Kasumi-1 (cell line): ENCODE data around the gene MYL2.
A peak's percentile ranks its signal among the peaks of the same experiment; 100 is the strongest.

Experiments used
- DNase-seq, 2 experiments: peaks; one replicate each; lab custom pipeline; 2025; lab: John Stamatoyannopoulos, UW

The MYL2 gene

DNA sequence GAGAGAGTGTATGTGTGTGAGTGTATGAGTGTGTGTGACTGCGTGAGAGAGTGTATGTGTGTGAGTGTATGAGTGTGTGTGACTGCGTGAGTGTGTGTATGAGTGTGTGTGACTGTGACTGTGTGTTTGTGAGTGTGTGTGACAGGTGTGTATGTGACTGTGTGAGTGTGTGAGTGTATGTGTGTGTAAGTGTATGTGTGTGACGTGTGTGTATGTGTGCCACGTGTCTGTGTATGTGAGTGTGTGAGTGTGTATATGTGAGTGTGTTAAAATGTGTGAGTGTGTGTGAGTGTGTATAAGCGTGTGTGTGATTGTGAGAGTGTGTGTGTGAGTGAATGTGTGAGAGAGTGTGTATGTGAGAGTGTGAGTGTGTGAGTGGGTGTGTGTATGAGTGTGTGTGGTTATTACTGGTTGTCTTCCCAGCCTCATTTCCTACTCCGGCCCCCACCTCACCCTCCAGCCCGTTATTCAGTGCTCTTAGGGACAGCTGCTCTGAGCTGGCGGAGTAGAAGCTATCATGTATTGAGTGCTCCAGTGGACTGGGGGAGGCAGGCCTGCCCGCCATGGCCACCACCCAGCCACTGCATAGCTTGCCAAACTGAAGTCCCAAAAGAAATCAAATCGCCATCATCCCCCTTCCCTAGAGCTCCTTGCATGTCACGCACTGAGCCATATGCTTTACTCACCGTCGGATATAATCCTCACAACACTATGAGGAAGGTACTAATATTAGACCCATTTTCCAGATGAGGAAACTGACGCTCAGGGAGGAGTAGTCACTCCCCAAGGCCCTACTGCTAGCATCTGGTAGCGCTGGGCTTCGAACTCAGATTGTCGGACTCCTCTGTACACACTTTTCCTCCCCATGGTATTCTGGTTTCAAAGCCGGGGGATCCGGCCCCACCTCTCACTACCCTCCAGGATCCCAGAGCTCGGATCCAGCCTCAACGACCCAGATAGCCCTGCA lies 10.3 kb upstream of the MYL2 start:
- no peak for DNase-seq

DNA sequence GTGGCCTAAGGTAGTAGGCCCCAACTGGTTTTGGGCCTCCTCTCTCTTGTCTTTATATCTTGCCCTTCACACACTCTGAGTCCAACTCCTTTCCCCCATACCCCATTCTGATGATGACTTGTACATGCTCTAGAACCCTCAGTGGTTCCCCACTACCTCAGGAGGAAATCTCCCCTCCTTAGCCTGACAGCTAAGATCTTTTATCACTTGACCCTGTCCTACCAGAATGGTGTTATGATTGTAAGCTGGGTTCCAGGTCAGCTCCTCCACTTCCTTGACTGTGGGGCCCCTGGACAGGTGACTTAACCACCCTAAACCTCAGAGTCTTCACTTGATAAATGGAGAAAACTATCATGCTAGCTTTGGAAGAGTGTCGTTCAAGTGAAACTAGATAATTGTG lies 9.4 kb upstream of the MYL2 start:
- DNase-seq, result no peak

DNA sequence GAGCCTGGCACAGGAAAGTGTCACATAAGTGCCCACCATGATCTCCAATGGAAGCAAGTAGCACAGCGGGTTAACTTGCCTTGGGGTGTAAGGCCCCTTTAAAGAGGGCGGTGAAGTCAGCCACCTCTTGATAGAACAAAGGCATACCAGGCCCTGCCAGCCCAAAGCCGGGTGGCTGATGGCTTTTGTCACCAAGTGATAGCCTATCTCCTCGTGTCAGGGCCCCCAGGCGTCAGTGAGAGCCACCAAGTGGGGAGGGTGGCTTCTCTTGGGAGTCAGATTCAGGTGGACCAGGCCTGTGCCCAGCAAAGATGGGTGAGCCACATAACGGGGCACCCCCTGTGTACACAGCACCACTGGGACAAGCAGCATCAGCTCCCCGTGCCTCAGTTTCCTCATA lies 8.3 kb upstream of the MYL2 start:
- no peak for DNase-seq

DNA sequence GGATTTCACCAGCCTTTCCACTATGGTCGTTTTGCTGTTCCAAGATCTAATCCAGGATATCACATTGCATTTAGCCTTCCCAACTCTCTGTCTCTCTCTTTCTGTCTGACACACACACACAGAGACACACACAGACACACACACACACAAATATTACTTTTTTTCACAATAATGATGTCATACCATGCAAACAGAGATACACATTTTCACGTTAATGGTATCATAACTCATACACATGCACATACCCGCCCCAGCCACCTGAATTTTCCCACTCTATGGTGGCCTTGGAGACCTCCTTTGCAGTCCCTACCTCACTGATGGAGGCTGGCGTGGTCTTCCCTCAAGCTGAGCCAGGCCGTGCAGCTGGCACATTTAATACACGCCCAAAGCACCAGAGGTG lies 7.2 kb upstream of the MYL2 start:
- DNase-seq, result no peak

DNA sequence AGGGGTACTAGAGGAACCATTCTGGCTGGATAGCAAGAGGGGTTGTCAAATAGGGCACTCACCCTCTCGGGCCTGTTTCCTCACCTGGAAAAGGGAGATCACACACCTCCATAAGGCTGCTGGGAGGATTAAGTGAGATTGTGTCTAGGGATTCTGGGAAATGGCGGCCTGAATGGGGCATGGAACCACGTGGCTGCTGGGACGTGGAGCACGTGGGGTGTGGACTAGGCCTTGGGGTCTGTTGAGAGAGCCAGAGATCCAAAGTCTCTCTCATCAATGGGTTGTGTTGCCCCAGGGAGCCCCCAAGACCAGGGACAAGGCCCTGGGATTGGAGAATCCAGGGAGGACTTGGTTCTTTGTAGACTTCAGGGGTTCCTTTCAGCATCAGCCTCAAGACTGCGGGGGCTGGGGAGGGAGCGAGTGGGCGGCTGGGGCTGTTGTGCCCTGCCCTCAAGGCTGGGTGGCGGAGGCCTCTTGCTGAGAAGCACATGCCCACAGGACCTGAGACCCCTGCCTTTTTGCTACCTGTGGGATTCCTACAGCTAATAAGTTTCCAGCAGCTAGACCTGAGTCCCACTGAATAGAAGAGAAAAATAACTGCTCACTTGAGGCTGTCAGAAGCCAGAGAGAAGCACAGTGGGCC lies 3.4 kb upstream of the MYL2 start:
- DNase-seq, result no peak

DNA sequence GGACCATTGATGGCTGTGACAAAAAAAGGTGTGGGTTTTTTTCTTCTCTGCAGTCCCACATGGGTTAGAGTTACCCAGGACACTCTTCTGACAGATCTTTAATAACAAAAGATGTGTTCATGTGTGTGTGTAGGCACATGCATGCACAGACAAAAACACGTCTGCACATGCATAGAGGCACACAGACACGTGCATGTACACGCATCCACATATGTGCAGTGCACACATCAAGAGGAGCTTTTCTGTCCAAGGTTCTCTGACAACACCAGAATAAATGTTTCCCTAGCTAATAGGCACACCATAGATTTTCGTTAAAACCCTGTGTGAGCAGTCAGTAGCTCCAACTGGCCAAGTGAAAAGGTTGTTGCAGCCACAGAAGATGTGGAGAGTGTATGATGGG lies 2.8 kb upstream of the MYL2 start:
- no peak for DNase-seq

DNA sequence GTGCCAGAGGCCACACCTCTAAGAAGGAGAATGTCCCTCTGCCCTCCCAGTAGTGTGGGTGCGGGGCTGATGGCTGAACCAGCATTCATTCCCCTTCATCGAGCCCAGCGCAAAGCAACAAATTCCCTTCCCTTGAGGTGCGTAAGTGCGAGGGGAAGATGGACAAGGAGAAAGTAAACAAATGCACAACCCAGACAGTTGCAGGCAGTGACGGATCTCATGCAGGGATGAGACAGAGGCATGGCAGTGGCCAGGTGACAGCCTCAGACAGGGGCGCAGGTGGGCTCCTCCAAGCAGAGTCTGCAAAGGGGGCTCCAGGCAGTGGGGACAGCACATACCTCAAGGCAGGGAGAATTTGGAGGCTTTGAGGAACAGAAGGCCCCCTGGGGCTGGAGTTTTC lies 2.3 kb upstream of the MYL2 start:
- no peak for DNase-seq

DNA sequence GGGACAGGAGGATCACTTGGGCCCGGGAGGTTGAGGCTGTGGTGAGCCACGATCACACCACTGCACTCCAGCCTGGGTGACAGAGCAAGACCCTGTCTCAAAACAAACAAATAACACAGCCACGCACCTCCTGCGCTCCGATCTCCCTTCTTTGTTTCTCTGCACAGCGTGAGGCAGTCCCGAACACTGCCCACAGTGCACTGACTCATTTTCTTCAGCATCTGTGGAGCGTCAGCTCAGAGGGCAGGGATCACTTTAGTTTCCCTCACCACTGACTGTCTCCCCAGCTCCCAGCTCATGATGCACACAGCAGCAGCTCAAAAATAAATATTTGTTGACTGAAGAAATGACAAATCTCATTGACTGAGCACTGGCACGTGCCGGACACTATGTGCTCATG lies 883 bp upstream of the MYL2 start:
- DNase-seq, result no peak

DNA sequence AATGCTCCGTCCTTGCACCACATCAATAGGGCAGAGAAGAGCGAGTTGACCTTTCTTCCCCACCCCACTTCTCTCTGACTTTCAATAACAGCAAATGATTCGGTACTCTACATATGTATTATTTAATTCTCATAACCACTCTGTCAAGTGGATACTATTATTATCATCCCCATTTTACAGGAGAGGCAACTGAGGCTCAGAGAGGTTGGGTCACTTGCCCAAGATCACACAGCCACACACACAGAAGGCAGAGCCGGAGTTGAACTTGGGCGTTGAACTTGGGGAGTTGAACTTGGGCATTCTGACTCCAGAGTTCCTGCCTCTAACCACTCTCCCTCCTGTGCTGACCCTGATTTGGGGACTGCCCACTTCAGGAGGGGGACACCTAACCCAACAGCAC lies 659 bp downstream of the MYL2 start:
- DNase-seq, result no peak

DNA sequence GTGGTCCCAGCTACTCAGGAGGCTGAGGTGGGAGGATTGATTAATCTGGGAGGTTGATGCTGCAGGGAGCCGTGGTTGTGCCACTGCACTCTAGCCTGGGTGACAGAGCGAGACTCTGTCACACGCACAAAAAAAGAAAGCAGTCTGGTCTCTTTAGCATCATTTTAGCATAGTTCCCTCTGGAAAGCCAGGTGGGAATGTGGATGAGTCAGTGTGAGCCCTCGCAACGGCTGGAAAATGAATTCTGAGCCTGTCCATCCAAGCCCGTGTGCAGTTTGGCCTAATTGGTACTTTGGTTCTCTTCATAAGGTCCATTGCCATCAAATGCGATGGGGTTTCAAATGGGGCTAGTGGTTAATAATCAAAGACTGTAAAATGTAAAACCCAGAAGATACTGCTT lies 2.4 kb downstream of the MYL2 start:
- DNase-seq, result no peak

DNA sequence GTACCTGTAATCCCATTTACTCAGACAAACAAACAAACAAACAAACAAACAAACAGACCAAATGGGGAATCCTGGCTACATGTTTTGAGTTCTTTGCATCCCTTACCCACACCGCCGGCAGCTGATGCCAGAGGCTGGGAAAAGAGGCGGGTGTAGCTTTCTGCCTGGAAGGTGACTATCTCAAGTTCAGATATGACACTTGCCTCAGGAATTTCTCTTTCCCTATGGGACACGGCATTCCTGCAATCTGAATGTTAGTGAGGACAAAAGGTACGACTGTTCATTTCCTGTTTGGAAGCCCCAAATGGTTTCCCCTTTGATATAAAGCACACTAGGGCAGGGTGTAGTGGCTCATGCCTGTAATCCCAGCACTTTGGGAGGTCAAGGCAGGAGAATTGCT lies 2.9 kb downstream of the MYL2 start:
- no peak for DNase-seq

DNA sequence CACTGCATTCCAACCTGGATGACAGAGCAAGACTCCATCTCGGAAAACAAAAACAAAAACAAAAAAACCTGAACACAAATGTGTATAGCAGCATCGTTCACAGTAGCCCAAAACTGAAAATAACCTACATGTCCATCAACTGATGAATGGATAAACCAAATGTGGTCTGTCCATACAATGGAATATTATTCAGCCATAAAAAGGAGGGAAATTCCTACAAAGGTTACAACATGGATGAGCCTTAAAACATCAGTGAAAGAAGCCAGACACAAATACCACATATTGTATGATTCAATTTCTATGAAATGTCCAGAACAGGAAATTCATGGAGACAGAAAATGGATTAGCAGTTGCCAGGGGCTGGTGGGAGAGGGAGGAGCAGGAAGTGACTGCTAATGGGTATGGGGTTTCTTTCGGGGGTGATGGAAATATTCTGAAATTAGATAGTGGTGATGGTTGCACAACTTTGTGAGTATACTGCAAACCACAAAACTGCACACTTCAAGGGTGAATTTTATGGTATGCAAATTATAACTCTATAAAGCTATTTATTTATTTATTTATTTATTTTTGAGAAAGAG lies 4.0 kb downstream of the MYL2 start:
- DNase-seq, result no peak

DNA sequence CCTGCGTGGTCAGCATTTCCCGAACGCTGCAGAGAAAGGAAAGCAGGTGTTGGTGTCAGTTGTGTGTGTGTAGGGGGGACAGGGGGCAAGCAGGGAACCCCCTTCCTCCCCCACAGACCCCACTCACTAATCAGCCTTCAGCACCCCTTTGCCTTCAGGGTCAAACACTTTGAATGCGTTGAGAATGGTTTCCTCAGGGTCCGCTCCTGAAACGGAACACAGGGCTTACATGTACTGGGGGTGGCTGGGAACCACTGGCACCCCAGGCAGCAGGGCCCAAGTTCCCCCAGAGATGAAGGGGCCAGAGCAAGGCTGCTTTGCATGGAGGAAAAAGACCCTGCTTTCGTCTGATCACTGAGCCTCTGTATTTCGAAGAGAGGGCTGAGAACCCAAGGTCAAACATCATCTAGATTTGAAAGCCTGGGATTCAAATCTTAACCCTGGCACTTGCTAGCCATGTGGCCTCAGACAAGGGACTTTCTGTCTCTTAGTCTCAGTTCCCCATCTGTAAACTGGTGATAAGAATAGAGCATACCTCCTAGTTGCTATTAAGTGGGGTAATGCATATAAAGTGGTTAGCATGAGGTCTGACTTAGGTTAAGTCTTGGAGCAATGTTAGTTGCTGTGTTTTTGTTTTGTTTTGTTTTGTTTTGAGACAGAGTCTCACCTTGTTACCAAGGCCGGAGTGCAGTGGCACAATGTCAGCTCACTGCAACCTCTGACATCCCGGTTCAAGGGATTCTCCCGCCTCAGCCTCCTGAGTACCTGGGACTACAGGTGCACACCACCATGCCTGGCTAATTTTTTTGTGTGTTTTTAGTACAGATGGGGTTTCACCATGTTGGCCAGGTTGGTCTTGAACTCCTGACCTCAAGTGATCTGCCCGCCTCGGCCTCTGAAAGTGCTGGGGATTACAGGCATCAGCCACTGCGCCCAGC lies 7.0 kb downstream of the MYL2 start:
- no peak for DNase-seq

DNA sequence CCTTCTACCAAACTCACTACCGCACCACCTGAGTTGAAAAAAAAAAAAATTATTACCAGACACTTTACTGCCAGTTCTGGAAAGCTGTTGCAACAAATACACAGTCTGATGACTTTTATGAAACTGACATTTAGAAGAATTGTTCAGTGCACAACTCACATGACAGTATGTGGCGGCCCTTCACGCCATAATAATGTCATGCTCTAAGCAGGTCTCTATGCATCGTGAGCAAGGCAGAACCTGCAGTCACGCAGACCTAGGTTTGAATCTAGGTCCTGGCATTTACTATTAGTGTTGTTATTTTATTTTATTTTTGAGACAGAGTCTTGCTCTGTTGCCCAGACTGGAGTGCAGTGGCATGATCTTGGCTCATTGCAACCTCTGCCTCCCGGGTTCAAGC lies 8.1 kb downstream of the MYL2 start:
- DNase-seq, result no peak

DNA sequence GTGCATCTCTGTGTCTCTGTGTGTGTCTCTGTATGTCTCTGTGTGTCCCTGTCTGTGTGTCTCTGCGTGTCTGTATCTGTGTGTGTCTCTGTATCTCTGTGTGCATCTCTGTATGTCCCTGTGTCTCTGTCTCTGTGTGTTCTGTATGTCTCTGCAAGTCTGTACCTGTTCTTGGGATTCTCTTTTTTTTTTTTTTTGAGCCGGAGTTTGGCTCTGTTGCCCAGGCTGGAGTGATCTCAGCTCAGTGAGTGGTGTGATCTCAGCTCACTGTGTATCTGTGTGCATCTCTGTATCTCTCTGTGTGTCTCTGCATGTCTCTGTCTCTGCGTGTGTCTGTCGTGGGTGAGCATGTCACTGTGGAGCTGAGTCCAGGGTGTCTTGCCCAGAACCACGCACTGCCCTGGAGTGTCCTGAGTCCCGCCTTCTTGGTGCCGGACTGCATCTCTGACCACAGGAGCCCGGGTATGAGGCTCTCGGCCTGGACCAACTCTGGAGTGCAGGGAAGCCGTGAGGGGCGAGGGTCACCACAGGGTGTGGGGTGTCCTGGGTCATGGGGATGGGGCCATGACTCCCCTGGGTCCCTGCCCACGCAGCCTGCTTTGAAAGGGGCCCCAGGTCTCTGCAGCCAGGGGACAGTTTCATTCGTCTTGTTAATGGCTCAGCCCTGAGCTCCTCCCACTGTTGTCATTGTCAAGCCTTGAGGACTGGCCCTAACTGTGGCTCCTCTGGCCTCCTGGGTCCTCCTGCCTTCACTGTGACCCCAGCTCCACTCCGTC lies 11.8 kb downstream of the MYL2 start:
- no peak for DNase-seq

DNA sequence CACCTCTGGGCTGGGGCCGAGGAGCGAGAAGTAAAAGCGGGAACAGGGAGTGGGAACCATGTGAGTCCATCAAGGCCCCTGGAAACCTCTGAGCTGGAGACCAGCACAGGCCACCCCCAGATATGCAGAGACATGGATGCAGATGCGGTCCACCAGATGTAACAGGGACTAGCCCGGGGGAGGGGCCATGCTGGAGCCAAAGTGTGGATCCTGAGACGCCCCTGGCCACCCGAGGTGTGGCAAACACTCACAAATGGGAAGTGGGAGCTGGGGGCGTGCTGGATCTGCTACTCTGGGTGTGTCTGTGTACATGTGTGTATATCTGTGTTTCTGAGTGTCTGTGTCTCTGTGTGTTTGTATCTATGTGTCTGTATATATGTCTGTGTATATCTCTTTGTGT lies 12.8 kb downstream of the MYL2 start:
- no peak for DNase-seq

DNA sequence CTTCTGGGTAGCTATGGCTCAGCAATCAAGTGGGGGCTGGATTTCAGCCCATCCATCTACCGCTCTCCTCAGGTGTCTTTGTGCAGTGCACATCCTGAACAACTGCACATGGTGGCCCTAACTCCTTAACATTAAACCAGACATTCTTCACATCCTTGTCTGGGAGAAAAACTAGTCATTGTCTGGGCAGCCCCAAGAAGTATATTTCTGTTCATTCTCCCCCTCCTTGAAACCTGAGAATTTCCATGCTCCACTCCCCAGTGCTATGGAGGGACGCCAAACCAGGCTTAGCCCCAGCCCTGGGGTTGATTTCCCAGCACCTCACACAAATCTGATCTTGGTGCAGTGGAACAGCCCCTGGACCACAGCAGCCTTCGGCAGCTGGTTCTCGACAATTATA lies 13.4 kb downstream of the MYL2 start:
- no peak for DNase-seq

DNA sequence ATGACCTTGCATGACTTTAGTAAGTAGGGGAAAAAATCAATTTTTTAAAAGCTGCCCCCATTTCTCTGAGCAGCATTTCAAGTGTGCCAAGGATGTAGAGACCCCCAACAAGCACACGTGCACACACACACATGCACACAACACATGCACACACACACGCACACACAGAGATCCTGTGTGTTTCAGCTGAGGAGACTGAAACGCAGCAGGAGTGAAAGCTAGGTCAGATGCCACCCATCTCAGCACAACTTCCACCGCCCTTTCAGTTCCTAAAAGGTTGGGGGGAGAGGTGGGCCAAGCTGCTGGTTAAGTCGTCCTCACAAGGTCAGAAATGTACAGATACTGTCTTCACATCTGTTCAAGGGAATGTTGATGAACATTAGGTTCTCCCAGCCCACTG lies 13.9 kb downstream of the MYL2 start:
- no peak for DNase-seq

DNA sequence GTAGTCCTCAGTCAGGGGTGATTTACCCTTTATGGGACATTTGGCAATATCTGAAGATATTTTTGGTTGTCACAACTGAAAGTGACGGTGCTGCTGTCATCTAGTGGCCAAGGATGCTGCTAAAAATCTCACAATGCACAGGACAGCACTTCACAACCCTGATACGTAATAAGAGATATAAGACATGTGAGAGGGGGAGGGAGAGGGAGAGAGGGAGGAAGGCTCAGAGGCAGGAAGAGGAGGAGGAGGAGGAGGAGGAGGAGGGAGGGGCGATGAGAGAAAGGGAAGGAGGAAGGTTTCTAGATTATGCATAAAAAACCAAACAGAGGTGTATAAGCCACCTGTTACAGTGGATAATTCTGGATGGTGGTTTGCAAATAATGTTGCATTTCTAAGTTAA lies 14.3 kb downstream of the MYL2 start:
- DNase-seq, result peak; percentile 64 to 77

DNA sequence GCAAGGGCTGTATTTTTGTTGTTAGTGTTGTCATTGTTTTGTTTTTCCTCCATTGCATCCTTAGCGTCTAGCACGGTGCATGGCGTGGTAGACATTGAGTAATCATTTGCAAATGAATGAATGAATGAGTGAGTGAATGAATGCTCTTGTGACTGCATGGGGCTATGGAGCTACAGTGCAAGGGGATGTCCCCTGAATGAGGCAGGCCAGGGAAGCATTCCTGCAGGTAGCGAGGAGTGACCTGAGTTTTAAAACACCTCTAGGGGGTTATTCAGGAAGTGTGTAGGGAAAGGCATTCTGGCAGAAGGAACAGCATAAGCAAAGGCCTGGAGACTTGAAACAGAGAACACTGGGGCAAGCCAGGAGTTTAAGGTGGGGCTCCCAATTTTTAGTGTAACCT lies 16.9 kb downstream of the MYL2 start:
- DNase-seq, result no peak

DNA sequence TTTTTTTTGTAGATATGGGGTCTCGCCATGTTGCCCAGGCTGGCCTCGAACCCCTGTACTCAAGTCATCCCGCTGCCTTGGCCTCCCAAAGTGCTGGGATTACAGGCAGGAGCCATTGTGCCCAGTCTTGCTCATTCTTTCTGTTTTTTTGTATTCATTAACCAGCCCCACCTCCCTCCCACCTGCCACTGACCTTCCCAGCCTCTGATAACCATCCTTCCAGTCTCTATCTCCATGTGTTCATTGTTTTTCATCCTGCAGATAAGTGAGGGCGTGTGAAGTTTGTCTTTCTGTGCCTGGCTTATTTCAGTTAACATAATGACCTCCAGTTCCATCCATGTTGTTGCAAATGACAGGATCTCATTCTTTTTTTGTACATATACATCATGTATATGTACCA lies 19.0 kb downstream of the MYL2 start:
- DNase-seq, result no peak
